Spleen (tissue), 11 donors: ENCODE measurements around the gene ZBTB14. TPM values are rescaled to one million over a fixed set of nuclear protein-coding genes. Genes with fewer than 3 reads are reported as not detected.

Experiments used
- DNase-seq: peaks from one replicate; pipeline ENCODE4 v3.0.0-alpha.2; 2020
- H3K27ac ChIP-seq, 8 donors: fragments of 200-600 bp; sonication (generic) in 7 of 8; 1 replicate in 4 of 8; 2 replicates in 4 of 8; pipeline versions ENCODE4 v1.5.0 to v1.8.0; 2016 to 2021; ENCODE audit warnings: inconsistent platforms in 4 of 8, mild to moderate bottlenecking in 4 of 8, moderate library complexity in 1 of 8
- H3K27me3 ChIP-seq, 7 donors: fragments of 200-600 bp; sonication (generic) in 6 of 7; replicated peaks in 1 of 7; 1 replicate in 4 of 7; 2 replicates in 3 of 7; pipeline versions ENCODE4 v1.5.0 to v1.8.0; 2016 to 2021; ENCODE audit warnings: inconsistent platforms in 3 of 7, mild to moderate bottlenecking in 1 of 7
- H3K36me3 ChIP-seq, 6 donors: fragments of 200-600 bp; sonication (generic) in 5 of 6; 1 replicate in 4 of 6; 2 replicates in 2 of 6; pipeline versions ENCODE4 v1.5.0 to v1.8.0; 2016 to 2021; ENCODE audit warnings: inconsistent platforms in 2 of 6
- H3K4me1 ChIP-seq, 6 donors: fragments of 200-600 bp; sonication (generic) in 5 of 6; 1 replicate in 3 of 6; 2 replicates in 3 of 6; pipeline versions ENCODE4 v1.5.0 to v1.8.0; 2016 to 2021; ENCODE audit warnings: inconsistent platforms in 3 of 6
- H3K4me3 ChIP-seq, 8 donors: fragments of 200-600 bp; sonication (generic) in 7 of 8; 1 replicate in 4 of 8; 2 replicates in 4 of 8; pipeline versions ENCODE4 v1.5.0 to v1.8.0; 2016 to 2021; ENCODE audit warnings: inconsistent platforms in 4 of 8, mild to moderate bottlenecking in 4 of 8, moderate library complexity in 2 of 8
- H3K9me3 ChIP-seq, 8 donors: fragments of 200-600 bp; sonication (generic) in 7 of 8; 1 replicate in 4 of 8; 2 replicates in 4 of 8; pipeline versions ENCODE4 v1.5.0 to v1.8.0; 2016 to 2021; ENCODE audit warnings: inconsistent platforms in 4 of 8
- POLR2A ChIP-seq, 3 donors: fragments of 450-650 bp; IDR thresholded peaks; one replicate each; pipeline ENCODE4 v1.5.1; 2017; ENCODE audit warnings: antibody characterized with exemption in 3 of 3, mild to moderate bottlenecking in 1 of 3
- POLR2AphosphoS5 ChIP-seq, 3 donors: sonication (generic); formaldehyde crosslinking; IDR thresholded peaks; one replicate each; pipeline ENCODE4 v1.5.1; 2017; ENCODE audit warnings: antibody characterized with exemption in 3 of 3
- WGBS, 5 donors: extraction: QIAGEN DNeasy Blood & Tissue Kit in 3 of 5; methylation state at CpG; one replicate each; pipeline versions ENCODE4 v1.1.5 to v1.1.7; 2013 to 2018; 5-methylcytosine and 5-hydroxymethylcytosine counted together
- intact Hi-C: fragments of 100-400 bp; cut with DNase I; formaldehyde crosslinking; loops from one replicate; pipeline ENCODE4 v1.15.0; 2023; ENCODE audit warnings: low total_unique reads
- polyA plus RNA-seq, 3 donors: library from polyadenylated mRNA; stranded (reverse); fragments of 200-250 nt; gene quantifications; one replicate each; pipeline ENCODE4 v1.2.1, GENCODE V29; 2013
- total RNA-seq, 7 donors: library from RNA; depleted of rRNA in 3 of 7; stranded (reverse); fragments of >200 nt in 3 of 7; fragmentation: NEBNext Ultra II Directional in 4 of 7; extraction: Animal tissue kit (Norgen Biotek cat#: 25700) in 4 of 7; gene quantifications; one replicate each; pipeline versions ENCODE4 v1.1.0 to v1.2.1, GENCODE V29; 2016 to 2021
- TF ChIP-seq, protein P1 (sequence below), 11 experiments: fragments of 200-600 bp in 7 of 11; fragments of 450-650 bp in 4 of 11; sonication (generic) in 4 of 11; IDR thresholded peaks in 8 of 11; conservative IDR thresholded peaks in 3 of 11; 1 replicate in 7 of 11; 2 replicates in 4 of 11; pipeline versions ENCODE4 v1.4.0 to v1.8.0; 2016 to 2021; ENCODE audit warnings: antibody characterized with exemption in 11 of 11, inconsistent platforms in 4 of 11, mild to moderate bottlenecking in 1 of 11
- donor health status: healthy with polysubstance abuse.
- donor health status: DM: no; HTN: no; CAD: no; lungs with moderate emphysema.
- donor health status: DM: no; HTN: no; CAD: no.
- donor health status: Bipolar disorder and iron deficiency.
- donor health status: healthy.
- donor health status: DM: no; HTN: no; CAD: no.
- donor health status: DM: yes; HTN: yes; CAD: no.

Gene ZBTB14
- total and polyA plus RNA-seq, 10 donors = 12.9 to 26.7 (median 20.9) TPM

- no peaks in the 10 kb centered on the region for H3K27me3 ChIP-seq
- no peaks in the 10 kb centered on the region for H3K36me3 ChIP-seq
- 31 to 38% (median 34%) methylated on average over 5 of the region's 5 CpGs for WGBS, 5 donors
- DNase-seq = no peak
- peak overlapping the region in 7 of 8 donors; percentile 29 to 80 (median 67) for H3K27ac ChIP-seq
- intact Hi-C loops = no loop called here
- H3K4me1 ChIP-seq = peaks cover 0 to 21% (median 15%) of the 10 kb centered on the region in 6 donors
- no peaks in the 10 kb centered on the region for H3K9me3 ChIP-seq
- TF ChIP-seq, protein P1, sequence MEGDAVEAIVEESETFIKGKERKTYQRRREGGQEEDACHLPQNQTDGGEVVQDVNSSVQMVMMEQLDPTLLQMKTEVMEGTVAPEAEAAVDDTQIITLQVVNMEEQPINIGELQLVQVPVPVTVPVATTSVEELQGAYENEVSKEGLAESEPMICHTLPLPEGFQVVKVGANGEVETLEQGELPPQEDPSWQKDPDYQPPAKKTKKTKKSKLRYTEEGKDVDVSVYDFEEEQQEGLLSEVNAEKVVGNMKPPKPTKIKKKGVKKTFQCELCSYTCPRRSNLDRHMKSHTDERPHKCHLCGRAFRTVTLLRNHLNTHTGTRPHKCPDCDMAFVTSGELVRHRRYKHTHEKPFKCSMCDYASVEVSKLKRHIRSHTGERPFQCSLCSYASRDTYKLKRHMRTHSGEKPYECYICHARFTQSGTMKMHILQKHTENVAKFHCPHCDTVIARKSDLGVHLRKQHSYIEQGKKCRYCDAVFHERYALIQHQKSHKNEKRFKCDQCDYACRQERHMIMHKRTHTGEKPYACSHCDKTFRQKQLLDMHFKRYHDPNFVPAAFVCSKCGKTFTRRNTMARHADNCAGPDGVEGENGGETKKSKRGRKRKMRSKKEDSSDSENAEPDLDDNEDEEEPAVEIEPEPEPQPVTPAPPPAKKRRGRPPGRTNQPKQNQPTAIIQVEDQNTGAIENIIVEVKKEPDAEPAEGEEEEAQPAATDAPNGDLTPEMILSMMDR (IDR thresholded peaks at IDR 0.05 in 8 of 11, conservative IDR thresholded peaks at IDR 0.05 in 3 of 11) = no peak
- peak overlapping the region in 4 of 8 donors; percentile 2 to 59 (median 12) for H3K4me3 ChIP-seq
Measured at GRCh38 chr18:5309888-5310470, 14.5 kb upstream of the ZBTB14 start.

- no peak overlapping the region for H3K27ac ChIP-seq
- H3K9me3 ChIP-seq = no peaks in the 10 kb centered on the region
- intact Hi-C loops = no loop called here
- no peak for DNase-seq
- TF ChIP-seq POLR2AphosphoS5 (IDR thresholded peaks at IDR 0.05) = no peak
- TF ChIP-seq, protein P1 (IDR thresholded peaks at IDR 0.05 in 8 of 11, conservative IDR thresholded peaks at IDR 0.05 in 3 of 11) = no peak
- TF ChIP-seq POLR2A (IDR thresholded peaks at IDR 0.05) = no peak
- H3K4me3 ChIP-seq = no peak overlapping the region
- WGBS, 5 donors = 89 to 95% (median 91%) methylated on average over 2 of the region's 2 CpGs
- H3K4me1 ChIP-seq = peaks cover 0 to 15% (median 12%) of the 10 kb centered on the region in 6 donors
- H3K27me3 ChIP-seq = peaks cover 0 to 13% (median 0%) of the 10 kb centered on the region in 7 donors
- no peaks in the 10 kb centered on the region for H3K36me3 ChIP-seq
Measured at GRCh38 chr18:5305835-5306234, 10.3 kb upstream of the ZBTB14 start.

GRCh38 chr18:5304232-5304631 is 8.7 kb upstream of the ZBTB14 start:
- whole genome bisulfite sequencing, 5 donors = 70 to 87% (median 78%) methylated on average over 1 of the region's 1 CpG
- no peaks in the 10 kb centered on the region for H3K9me3 ChIP-seq
- H3K27me3 ChIP-seq = peaks cover 0 to 16% (median 0%) of the 10 kb centered on the region in 7 donors
- TF ChIP-seq POLR2A (IDR thresholded peaks at IDR 0.05) (no peak), POLR2AphosphoS5 (IDR thresholded peaks at IDR 0.05) (no peak)
- TF ChIP-seq, protein P1 (IDR thresholded peaks at IDR 0.05 in 8 of 11, conservative IDR thresholded peaks at IDR 0.05 in 3 of 11) = no peak
- intact Hi-C loops = no loop called here
- no peak overlapping the region for H3K4me3 ChIP-seq
- H3K4me1 ChIP-seq = no peaks in the 10 kb centered on the region
- DNase-seq = no peak
- H3K36me3 ChIP-seq = no peaks in the 10 kb centered on the region
- no peak overlapping the region for H3K27ac ChIP-seq

GRCh38 chr18:5303636-5304035 is 8.1 kb upstream of the ZBTB14 start:
- Histone ChIP-seq H3K9me3 (no peaks in the 10 kb centered on the region), H3K4me1 (no peaks in the 10 kb centered on the region), H3K36me3 (no peaks in the 10 kb centered on the region), H3K4me3 (no peak overlapping the region), H3K27ac (no peak overlapping the region), H3K27me3 (peaks cover 0 to 16% (median 0%) of the 10 kb centered on the region in 7 donors)
- intact Hi-C loops = no loop called here
- DNase-seq = no peak
- TF ChIP-seq, protein P1 (IDR thresholded peaks at IDR 0.05 in 8 of 11, conservative IDR thresholded peaks at IDR 0.05 in 3 of 11) = no peak
- TF ChIP-seq POLR2A (IDR thresholded peaks at IDR 0.05) (no peak), POLR2AphosphoS5 (IDR thresholded peaks at IDR 0.05) (no peak)
- 68 to 80% (median 70%) methylated on average over 1 of the region's 1 CpG for WGBS, 5 donors
